GM21619 (cell line): Measurements from ENCODE around the gene CLCN7.

Experiments used
- ATAC-seq: cut with Tn5 transposase; IDR thresholded peaks from one replicate; pipeline ENCODE4 v1.9.1; 2021; ENCODE audit not compliant: unreplicated experiment

CLCN7 gene

DNA sequence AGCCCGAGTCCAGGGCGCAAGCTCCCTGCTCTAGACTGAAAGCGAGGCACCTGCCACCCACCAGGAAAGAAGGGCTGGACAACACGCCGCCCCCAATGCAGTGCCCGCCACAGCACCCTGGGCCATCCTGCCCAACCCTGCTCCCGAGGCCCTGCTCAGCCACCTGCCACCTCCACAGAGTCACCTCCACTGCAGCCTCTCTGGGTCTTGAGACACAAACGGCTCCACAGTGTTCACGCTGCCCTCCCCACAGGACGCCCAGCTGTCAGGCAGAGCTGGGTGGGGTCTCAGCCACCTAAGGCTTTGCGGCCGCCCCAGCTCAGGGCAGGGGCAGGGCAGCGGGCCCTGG lies 9.3 kb downstream of the CLCN7 start:
- no peak for ATAC-seq

GRCh38 chr16:1464894-1465566 lies 9.8 kb downstream of the CLCN7 start:
- ATAC-seq = no peak

GRCh38 chr16:1464196-1464893 lies 10.5 kb downstream of the CLCN7 start:
- no peak for ATAC-seq

- ATAC-seq = no peak
Observed at GRCh38 chr16:1461146-1461545, 13.7 kb downstream of the CLCN7 start.

DNA sequence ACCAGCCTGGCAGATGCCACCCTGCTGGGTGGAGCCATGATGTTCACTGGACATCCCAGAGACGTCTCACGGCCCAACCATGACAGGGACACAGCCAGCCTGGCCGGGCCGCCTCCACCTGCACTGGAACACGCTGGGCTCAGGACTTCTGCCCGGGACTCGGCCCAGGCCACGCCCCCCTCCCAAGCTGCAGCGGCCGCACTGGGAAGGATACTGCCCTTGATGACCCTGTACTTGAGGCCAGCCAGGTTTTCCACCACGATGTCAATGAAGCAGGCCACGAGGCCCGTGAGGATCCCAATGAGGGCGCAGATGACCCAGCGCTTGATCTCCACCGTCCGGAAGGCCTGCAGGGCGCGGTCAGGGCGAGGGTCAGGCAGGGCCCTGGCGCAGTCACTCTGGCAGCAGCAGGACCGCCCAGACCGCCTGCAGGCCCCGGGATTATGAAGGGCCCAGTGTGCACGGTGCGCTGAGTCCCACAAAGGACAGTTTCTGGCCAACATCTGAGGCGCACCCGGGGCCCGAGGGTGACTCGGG lies 14.2 kb downstream of the CLCN7 start:
- ATAC-seq = no peak

- ATAC-seq = no peak
Observed at GRCh38 chr16:1459967-1460366, 14.9 kb downstream of the CLCN7 start.

GRCh38 chr16:1458977-1459341 lies 15.9 kb downstream of the CLCN7 start:
- ATAC-seq = no peak

GRCh38 chr16:1458336-1458976 lies 16.4 kb downstream of the CLCN7 start:
- ATAC-seq = no peak

- ATAC-seq = no peak
Observed at GRCh38 chr16:1457489-1458245, 17.2 kb downstream of the CLCN7 start.

DNA sequence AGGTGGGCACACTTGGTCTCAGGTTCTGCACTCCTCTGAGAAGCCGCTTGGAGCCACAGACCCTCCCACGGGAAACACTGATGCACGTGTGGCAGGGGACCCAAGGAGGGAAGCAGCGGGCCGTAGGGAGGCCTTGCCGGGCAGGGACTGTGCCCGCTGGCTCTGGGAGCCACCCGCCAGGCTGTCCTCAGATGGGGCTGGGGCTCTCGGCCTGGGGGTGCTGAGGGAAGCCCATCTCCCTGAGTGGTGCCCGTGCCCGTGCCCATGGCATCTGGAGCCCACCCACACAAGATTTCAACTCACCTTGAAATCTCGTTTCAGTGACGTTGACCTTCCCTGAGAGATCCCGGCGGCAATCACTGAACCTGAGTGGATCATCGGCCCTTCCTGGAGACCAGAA lies 17.9 kb downstream of the CLCN7 start:
- ATAC-seq = no peak

GRCh38 chr16:1455190-1456171 lies 19.3 kb downstream of the CLCN7 start:
- ATAC-seq = no peak

GRCh38 chr16:1454561-1454960 lies 20.3 kb downstream of the CLCN7 start:
- ATAC-seq = no peak

- no peak for ATAC-seq
Observed at GRCh38 chr16:1453316-1453715, 21.5 kb downstream of the CLCN7 start.

- ATAC-seq = no peak
Observed at GRCh38 chr16:1452530-1452929, 22.3 kb downstream of the CLCN7 start.

DNA sequence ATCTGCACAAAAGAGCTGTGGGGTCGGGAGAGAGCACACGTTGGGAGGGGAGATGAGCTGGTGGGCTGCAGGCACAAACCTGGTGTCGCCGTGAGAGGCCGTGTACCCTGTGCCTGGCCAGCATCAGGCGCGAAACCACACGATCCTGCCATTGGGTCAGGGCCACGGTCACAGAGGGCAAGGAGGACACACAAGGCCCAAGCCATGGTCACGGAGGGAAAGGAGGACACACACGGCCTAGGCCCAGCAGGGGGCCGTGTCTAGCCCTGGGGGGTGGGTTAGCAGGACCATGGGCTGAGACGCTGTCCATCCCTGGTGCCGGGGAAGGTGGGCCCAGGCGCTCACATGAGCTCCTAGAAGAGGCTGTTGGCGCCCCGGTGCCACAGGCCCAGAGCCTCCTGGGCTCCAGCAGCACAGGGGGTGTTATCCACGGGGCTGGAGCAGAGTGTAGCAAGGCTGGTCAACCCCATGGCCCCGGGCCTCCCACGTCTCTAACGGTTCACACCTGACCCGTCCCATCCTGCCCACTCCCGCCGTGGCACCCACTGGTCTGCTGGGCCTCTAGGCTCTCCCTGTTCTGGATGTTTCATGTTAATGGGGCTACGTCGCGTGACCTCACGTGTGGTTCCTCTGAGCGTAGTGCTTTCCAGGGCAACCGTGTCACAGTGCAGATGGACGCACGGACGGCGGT lies 23.0 kb downstream of the CLCN7 start:
- no peak for ATAC-seq

DNA sequence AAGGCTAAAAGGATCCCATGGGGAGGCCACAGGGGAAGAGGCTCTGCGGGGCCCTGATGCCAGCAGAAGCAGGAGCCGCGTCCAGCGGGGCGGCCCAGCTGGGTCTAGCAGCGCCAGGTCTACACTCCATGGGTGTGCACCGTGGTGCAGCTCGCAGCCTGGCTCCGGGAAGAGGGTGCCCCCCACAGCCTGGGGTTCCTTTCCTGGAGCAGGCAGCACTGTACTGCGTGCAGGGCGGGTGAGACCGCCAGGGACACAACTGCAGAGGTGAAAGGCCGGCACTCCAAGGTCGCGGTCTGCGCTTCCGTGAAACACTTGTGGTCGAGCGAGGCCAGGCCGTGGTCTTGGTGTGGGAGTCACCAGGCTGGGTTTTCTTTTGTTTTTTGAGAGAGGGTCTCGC lies 24.0 kb downstream of the CLCN7 start:
- ATAC-seq = no peak

GRCh38 chr16:1450218-1450617 lies 24.6 kb downstream of the CLCN7 start:
- ATAC-seq = no peak

- ATAC-seq = no peak
Observed at GRCh38 chr16:1449201-1449788, 25.5 kb downstream of the CLCN7 start.

- no peak for ATAC-seq
Observed at GRCh38 chr16:1448536-1449116, 26.2 kb downstream of the CLCN7 start.
